ENCODE results near the gene SLAIN2.
"Not testable (repeated sequence)": the region's sequence is repeated elsewhere in the genome, so short reads cannot be mapped to it uniquely, and the experiment has no call there.

The SLAIN2 gene

GRCh38 chr4:48340965-48341775, at the start of gene SLAIN2:
Gene SLAIN2 (plus strand): TSS chr4:48341529. CDS start chr4:48341740, 211 bp downstream.
- DNase-seq (ENCODE audit: low read depth in 2 of 2), result peak; percentile 98 to 99
- peak; percentile 49 for TF ChIP-seq CTCF (IDR thresholded peaks at IDR 0.05; ENCODE audit: low read depth, low read length)
- peak within 1 kb of the TSS; percentile 90 to 91 for H3K4me3 ChIP-seq (replicated peaks in 1 of 2; ENCODE audit: low read depth in 2 of 2, low read length in 2 of 2)

- DNase-seq (ENCODE audit: low read depth in 2 of 2); H3K4me3 ChIP-seq (replicated peaks in 1 of 2; ENCODE audit: low read depth in 2 of 2, low read length in 2 of 2): not testable (repeated sequence)
Observed at GRCh38 chr4:48292218-48292790, 49.0 kb upstream of the SLAIN2 start.

DNA sequence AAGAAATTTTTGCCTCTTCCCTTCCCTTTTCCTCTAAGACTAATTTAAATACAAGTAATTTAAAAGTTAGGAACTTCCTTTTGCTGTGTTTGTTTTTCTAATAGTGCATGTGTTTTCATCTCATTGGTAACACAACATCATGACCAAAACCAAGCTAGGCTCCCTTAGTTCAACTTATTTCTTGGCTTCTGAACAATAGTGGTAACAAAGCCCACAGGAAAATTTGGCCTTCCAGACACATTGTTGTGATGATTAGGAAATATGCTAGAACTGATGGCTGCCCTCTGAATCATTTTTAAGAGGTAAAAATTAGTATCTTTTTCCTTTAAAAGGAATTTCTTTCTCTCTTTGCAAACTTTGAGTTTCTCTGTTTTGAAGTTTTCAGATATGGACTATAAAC, 46.2 kb upstream of the SLAIN2 start:
- TF ChIP-seq CTCF (IDR thresholded peaks at IDR 0.05; ENCODE audit: low read depth, low read length), result no peak
- DNase-seq (ENCODE audit: low read depth in 2 of 2), result peak in 1 of 2 donors; percentile 29
- H3K4me3 ChIP-seq (replicated peaks in 1 of 2; ENCODE audit: low read depth in 2 of 2, low read length in 2 of 2), result no peak overlapping the region

GRCh38 chr4:48296365-48296764, 45.0 kb upstream of the SLAIN2 start:
- H3K4me3 ChIP-seq (replicated peaks in 1 of 2; ENCODE audit: low read depth in 2 of 2, low read length in 2 of 2), result no peak overlapping the region
- no peak for DNase-seq (ENCODE audit: low read depth in 2 of 2)
- no peak for TF ChIP-seq CTCF (IDR thresholded peaks at IDR 0.05; ENCODE audit: low read depth, low read length)

- H3K4me3 ChIP-seq (replicated peaks in 1 of 2; ENCODE audit: low read depth in 2 of 2, low read length in 2 of 2), result no peak overlapping the region
- no peak for TF ChIP-seq CTCF (IDR thresholded peaks at IDR 0.05; ENCODE audit: low read depth, low read length)
- DNase-seq (ENCODE audit: low read depth in 2 of 2), result no peak
Observed at GRCh38 chr4:48297256-48297846, 44.0 kb upstream of the SLAIN2 start.

GRCh38 chr4:48299560-48299959, 41.8 kb upstream of the SLAIN2 start:
- TF ChIP-seq CTCF (IDR thresholded peaks at IDR 0.05; ENCODE audit: low read depth, low read length), result no peak
- DNase-seq (ENCODE audit: low read depth in 2 of 2), result no peak
- H3K4me3 ChIP-seq (replicated peaks in 1 of 2; ENCODE audit: low read depth in 2 of 2, low read length in 2 of 2), result no peak overlapping the region

DNA sequence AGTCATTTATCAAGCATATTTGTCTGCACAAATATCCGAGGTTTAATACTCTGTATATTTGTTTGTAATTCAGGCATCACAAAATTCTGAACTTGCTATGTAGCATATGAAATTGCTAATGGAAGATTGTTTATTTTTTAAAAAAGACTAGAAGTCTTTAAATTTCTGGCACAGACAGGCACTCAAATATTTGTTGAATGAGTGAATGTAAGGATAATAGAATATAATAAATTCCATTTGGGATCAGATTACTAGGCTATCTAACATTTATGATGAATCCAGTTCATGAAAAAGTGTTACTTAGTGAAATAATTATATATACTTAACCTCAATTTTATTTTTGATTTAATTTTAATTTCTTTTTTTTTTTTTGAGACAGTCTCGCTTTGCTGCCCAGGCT, 41.3 kb upstream of the SLAIN2 start:
- no peak overlapping the region for H3K4me3 ChIP-seq (replicated peaks in 1 of 2; ENCODE audit: low read depth in 2 of 2, low read length in 2 of 2)
- no peak for TF ChIP-seq CTCF (IDR thresholded peaks at IDR 0.05; ENCODE audit: low read depth, low read length)
- peak in 1 of 2 donors; percentile 25 for DNase-seq (ENCODE audit: low read depth in 2 of 2)
